PC-3 (cell line): ENCODE measurements around the gene SMYD3. TPM values are rescaled to one million over a fixed set of nuclear protein-coding genes. Genes with fewer than 3 reads are reported as not detected.

Experiments used
- ATAC-seq: fragments of 200-7000 bp; cut with Tn5 transposase; 2 replicates; pipeline ENCODE4 v1.9.1; 2020; ENCODE audit warnings: mild to moderate bottlenecking, moderate library complexity
- BruUV-seq: library from RNA; stranded (reverse); fragments of 400-500 nt; replicated peaks from 2 replicates; lab custom pipeline; 2021; lab: Mats Ljungman, UMichigan
- CTCF ChIA-PET: fragments of 300-600 bp; sonication (Branson Sonifier 250); formaldehyde crosslinking; loops from one replicate; lab custom pipeline; 2022; ENCODE audit warnings: antibody characterized with exemption; lab: Charles Lee
- POLR2A ChIA-PET: fragments of 300-600 bp; sonication (Branson Sonifier 250); formaldehyde crosslinking; loops from one replicate; lab custom pipeline; 2022; ENCODE audit warnings: antibody characterized with exemption; ENCODE audit not compliant: unreplicated experiment; lab: Charles Lee
- DNase-seq: peaks from one replicate; pipeline ENCODE4 v3.0.0-alpha.2; 2015
- H2AFZ ChIP-seq: fragments of 300-600 bp; sonication (generic); 2 replicates; pipeline ENCODE4 v1.6.0; 2016; ENCODE audit warnings: antibody characterized with exemption, low read length
- H3F3A ChIP-seq: fragments of 300-600 bp; sonication (generic); one replicate; pipeline ENCODE4 v1.6.0; 2017; ENCODE audit warnings: antibody characterized with exemption, low read length, control low read depth, mild to moderate bottlenecking; ENCODE audit not compliant: unreplicated experiment
- H3K27ac ChIP-seq: fragments of 300-600 bp; sonication (generic); 2 replicates; pipeline ENCODE4 v1.5.1; 2016; ENCODE audit warnings: mild to moderate bottlenecking, low read length
- H3K27me3 ChIP-seq: fragments of 300-600 bp; sonication (generic); 2 replicates; pipeline ENCODE4 v1.6.1; 2016; ENCODE audit warnings: low read length, mixed read lengths
- H3K36me3 ChIP-seq: fragments of 300-600 bp; sonication (generic); 2 replicates; pipeline ENCODE4 v1.6.1; 2016; ENCODE audit warnings: low read depth, mixed run types, low read length, mixed read lengths
- H3K4me1 ChIP-seq: fragments of 300-600 bp; sonication (generic); 2 replicates; pipeline ENCODE4 v1.5.1; 2016; ENCODE audit warnings: low read length; ENCODE audit not compliant: insufficient read depth
- H3K4me2 ChIP-seq: fragments of 300-600 bp; sonication (generic); 2 replicates; pipeline ENCODE4 v1.6.0; 2016; ENCODE audit warnings: low read length
- H3K4me3 ChIP-seq: fragments of 300-600 bp; sonication (generic); 2 replicates; pipeline ENCODE4 v1.5.1; 2016; ENCODE audit warnings: mild to moderate bottlenecking, low read length, mixed read lengths
- H3K79me2 ChIP-seq: fragments of 300-600 bp; sonication (generic); 2 replicates; pipeline ENCODE4 v1.6.1; 2017; ENCODE audit warnings: low read length, mixed read lengths
- H3K9ac ChIP-seq: fragments of 300-600 bp; sonication (generic); 2 replicates; pipeline ENCODE4 v1.6.0; 2016; ENCODE audit warnings: mild to moderate bottlenecking, low read length
- H3K9me2 ChIP-seq: fragments of 300-600 bp; sonication (generic); replicated peaks from 2 replicates; pipeline ENCODE4 v1.6.1; 2016; ENCODE audit warnings: mixed run types, low read length, mixed read lengths
- H3K9me3 ChIP-seq: fragments of 300-600 bp; sonication (generic); 2 replicates; pipeline ENCODE4 v1.6.1; 2016; ENCODE audit warnings: low read length, mixed read lengths
- H4K20me1 ChIP-seq: fragments of 300-600 bp; sonication (generic); 2 replicates; pipeline ENCODE4 v1.6.1; 2016; ENCODE audit warnings: low read length, mixed read lengths
- CTCF ChIP-seq: fragments of 300-600 bp; sonication (generic); conservative IDR thresholded peaks from 2 replicates; pipeline ENCODE4 v1.5.1; 2017; ENCODE audit warnings: antibody characterized with exemption, low read depth, mild to moderate bottlenecking, low read length
- EZH2 ChIP-seq: fragments of 300-600 bp; sonication (generic); IDR thresholded peaks from one replicate; pipeline ENCODE4 v1.6.1; 2017; ENCODE audit warnings: antibody characterized with exemption, mild to moderate bottlenecking, low read length; ENCODE audit not compliant: unreplicated experiment
- EZH2phosphoT487 ChIP-seq: fragments of 300-600 bp; sonication (generic); IDR thresholded peaks from 2 replicates; pipeline ENCODE4 v1.6.1; 2018; ENCODE audit warnings: mild to moderate bottlenecking, antibody characterized with exemption, low read length, borderline replicate concordance
- intact Hi-C: fragments of 100-400 bp; cut with micrococcal nuclease; formaldehyde crosslinking; loops from 2 replicates; pipeline ENCODE4 v1.9.0; 2023
- total RNA-seq: library from RNA; depleted of rRNA; stranded (reverse); fragments of >200 nt; gene quantifications from 2 replicates; pipeline ENCODE4 v1.2.3, GENCODE V29; 2014

Gene SMYD3
- total RNA-seq, 1 experiment from 2014 or later: 33.0 TPM

GRCh38 chr1:246301553-246302250, 205.4 kb downstream of the SMYD3 start:
- Histone ChIP-seq H3F3A (no peaks in the 10 kb centered on the region), H2AFZ (no peak overlapping the region), H3K27ac (no peak overlapping the region), H3K9ac (no peak overlapping the region), H3K4me2 (no peak overlapping the region), H3K79me2 (no peaks in the 10 kb centered on the region), H4K20me1 (no peaks in the 10 kb centered on the region), H3K9me3 (no peaks in the 10 kb centered on the region), H3K4me3 (no peak overlapping the region), H3K27me3 (no peaks in the 10 kb centered on the region), H3K4me1 (peaks cover 23% of the 10 kb centered on the region), H3K36me3 (no peaks in the 10 kb centered on the region), H3K9me2 (no peaks in the 10 kb centered on the region)
- no peak for DNase-seq
- intact Hi-C loops: loop anchor here (5.0 kb wide), 2 partner anchors 121 to 151 kb away; no protein-coding TSS in a partner anchor
- CTCF ChIA-PET: no interaction called here
- POLR2A ChIA-PET: no interaction called here
- no peak for ATAC-seq
- no TSS peak for BruUV-seq
- TF ChIP-seq EZH2phosphoT487 (no peak), EZH2 (no peak), CTCF (no peak)

GRCh38 chr1:246300626-246301549, 206.2 kb downstream of the SMYD3 start:
- Histone ChIP-seq H3K9me2 (no peaks in the 10 kb centered on the region), H3F3A (no peaks in the 10 kb centered on the region), H3K79me2 (no peaks in the 10 kb centered on the region), H4K20me1 (no peaks in the 10 kb centered on the region), H3K4me1 (peaks cover 23% of the 10 kb centered on the region), H3K27me3 (no peaks in the 10 kb centered on the region), H3K4me2 (no peak overlapping the region), H2AFZ (no peak overlapping the region), H3K36me3 (no peaks in the 10 kb centered on the region), H3K27ac (no peak overlapping the region), H3K9ac (no peak overlapping the region), H3K9me3 (no peaks in the 10 kb centered on the region), H3K4me3 (no peak overlapping the region)
- ATAC-seq (peak; percentile 54), DNase-seq (peak; percentile 32)
- intact Hi-C loops: loop anchor here (5.0 kb wide), 2 partner anchors 121 to 151 kb away; no protein-coding TSS in a partner anchor
- CTCF ChIA-PET: no interaction called here
- POLR2A ChIA-PET: no interaction called here
- TF ChIP-seq EZH2phosphoT487 (no peak), EZH2 (no peak), CTCF (no peak)
- no TSS peak for BruUV-seq
